Upper lobe of right lung (tissue), 1 donor: ENCODE results near the gene ZC3H10. TPM values are rescaled to one million over a fixed set of nuclear protein-coding genes. Genes with fewer than 3 reads are reported as not detected.

ENCODE experiments used
- ATAC-seq: fragments of 200-7000 bp; cut with Tn5 transposase; one replicate; pipeline ENCODE4 v1.9.1; 2020; ENCODE audit warnings: mild to moderate bottlenecking, moderate library complexity
- DNase-seq: peaks from one replicate; pipeline ENCODE4 v3.0.0-alpha.2; 2020
- H3K27ac ChIP-seq: fragments of 200-600 bp; one replicate; pipeline ENCODE4 v1.8.0; 2022
- H3K27me3 ChIP-seq: fragments of 200-600 bp; one replicate; pipeline ENCODE4 v1.8.0; 2022; ENCODE audit warnings: mild to moderate bottlenecking
- H3K36me3 ChIP-seq: fragments of 200-600 bp; one replicate; pipeline ENCODE4 v1.8.0; 2022
- H3K4me1 ChIP-seq: fragments of 200-600 bp; one replicate; pipeline ENCODE4 v1.8.0; 2022
- H3K4me3 ChIP-seq: fragments of 200-600 bp; one replicate; pipeline ENCODE4 v1.8.0; 2022; ENCODE audit warnings: mild to moderate bottlenecking
- H3K9me3 ChIP-seq: fragments of 200-600 bp; one replicate; pipeline ENCODE4 v1.8.0; 2022
- CTCF ChIP-seq: fragments of 200-600 bp; IDR thresholded peaks from one replicate; pipeline ENCODE4 v1.8.0; 2022; ENCODE audit warnings: antibody characterized with exemption
- intact Hi-C: fragments of 100-400 bp; cut with DNase I; formaldehyde crosslinking; loops from one replicate; pipeline ENCODE4 v1.11.0; 2022
- total RNA-seq: library from RNA; stranded (reverse); fragmentation: NEBNext Ultra II Directional; extraction: Animal tissue kit (Norgen Biotek cat#: 25700); gene quantifications from one replicate; pipeline ENCODE4 v1.2.1, GENCODE V29; 2021
- donor health status: DM: no; HTN: yes; CAD: no; lungs with severe emphysema.

Gene ZC3H10
- total RNA-seq, 1 donor from 2014 or later = 8.4 TPM

- Histone ChIP-seq H3K27me3 (no peaks in the 10 kb centered on the region), H3K4me3 (no peak overlapping the region), H3K27ac (no peak overlapping the region), H3K4me1 (peaks cover 8% of the 10 kb centered on the region), H3K9me3 (no peaks in the 10 kb centered on the region), H3K36me3 (peaks cover 10% of the 10 kb centered on the region)
- ATAC-seq (no peak), DNase-seq (no peak)
- intact Hi-C loops = no loop called here
- no peak for TF ChIP-seq CTCF
These were observed 18.3 kb upstream of the ZC3H10 start for GRCh38 chr12:56099787-56100186.

GRCh38 chr12:56101045-56101444, 17.0 kb upstream of the ZC3H10 start:
- Histone ChIP-seq H3K4me1 (peaks cover 17% of the 10 kb centered on the region), H3K27me3 (no peaks in the 10 kb centered on the region), H3K27ac (no peak overlapping the region), H3K36me3 (peaks cover under 1% of the 10 kb centered on the region), H3K4me3 (no peak overlapping the region), H3K9me3 (no peaks in the 10 kb centered on the region)
- ATAC-seq (no peak), DNase-seq (no peak)
- no peak for TF ChIP-seq CTCF
- intact Hi-C loops = no loop called here

- intact Hi-C loops = no loop called here
- Histone ChIP-seq H3K4me3 (no peak overlapping the region), H3K9me3 (no peaks in the 10 kb centered on the region), H3K36me3 (peaks cover 10% of the 10 kb centered on the region), H3K27me3 (no peaks in the 10 kb centered on the region), H3K27ac (peak overlapping the region; percentile 88), H3K4me1 (peaks cover 21% of the 10 kb centered on the region)
- ATAC-seq (no peak), DNase-seq (no peak)
- TF ChIP-seq CTCF = no peak
These were observed 15.4 kb upstream of the ZC3H10 start for GRCh38 chr12:56102683-56103065.

- Histone ChIP-seq H3K4me3 (peak overlapping the region; percentile 83), H3K27me3 (no peaks in the 10 kb centered on the region), H3K4me1 (peaks cover 21% of the 10 kb centered on the region), H3K27ac (peak overlapping the region; percentile 88), H3K9me3 (no peaks in the 10 kb centered on the region), H3K36me3 (peaks cover 15% of the 10 kb centered on the region)
- intact Hi-C loops = no loop called here
- ATAC-seq (no peak), DNase-seq (no peak)
- TF ChIP-seq CTCF = no peak
These were observed 14.9 kb upstream of the ZC3H10 start for GRCh38 chr12:56103066-56103711.

GRCh38 chr12:56103823-56104108, 14.3 kb upstream of the ZC3H10 start:
- peaks cover 21% of the 10 kb centered on the region for H3K4me1 ChIP-seq
- no peaks in the 10 kb centered on the region for H3K27me3 ChIP-seq
- intact Hi-C loops = no loop called here
- no peaks in the 10 kb centered on the region for H3K9me3 ChIP-seq
- peaks cover 21% of the 10 kb centered on the region for H3K36me3 ChIP-seq
- no peak for DNase-seq
- peak overlapping the region; percentile 88 for H3K27ac ChIP-seq
- no peak for TF ChIP-seq CTCF
- H3K4me3 ChIP-seq = peak overlapping the region; percentile 83
- no peak for ATAC-seq
